GM23248 (cell line): ENCODE data around the gene FSD2. TPM values are rescaled to one million over a fixed set of nuclear protein-coding genes. Genes with fewer than 3 reads are reported as not detected.

Experiments
- DNase-seq: peaks from one replicate; pipeline ENCODE4 v3.0.0-alpha.2; 2015
- H2AFZ ChIP-seq: fragments of 200-600 bp; sonication (generic); 2 replicates; pipeline ENCODE4 v1.6.1; 2016; ENCODE audit warnings: antibody characterized with exemption
- H3F3A ChIP-seq: fragments of 200-600 bp; sonication (generic); 2 replicates; pipeline ENCODE4 v1.6.1; 2016; ENCODE audit warnings: mild to moderate bottlenecking, antibody characterized with exemption, mixed run types; ENCODE audit not compliant: insufficient read depth
- H3K27ac ChIP-seq: fragments of 200-600 bp; sonication (generic); 2 replicates; pipeline ENCODE4 v1.5.1; 2016; ENCODE audit warnings: mild to moderate bottlenecking
- H3K27me3 ChIP-seq: fragments of 200-600 bp; sonication (generic); replicated peaks from 2 replicates; pipeline ENCODE4 v1.6.1; 2016; ENCODE audit warnings: mild to moderate bottlenecking; ENCODE audit not compliant: insufficient read depth
- H3K36me3 ChIP-seq: fragments of 200-600 bp; sonication (generic); 2 replicates; pipeline ENCODE4 v1.6.1; 2016; ENCODE audit warnings: low read depth, mild to moderate bottlenecking
- H3K4me1 ChIP-seq: fragments of 200-600 bp; sonication (generic); 2 replicates; pipeline ENCODE4 v1.6.1; 2016; ENCODE audit warnings: mild to moderate bottlenecking; ENCODE audit not compliant: insufficient read depth
- H3K4me2 ChIP-seq: fragments of 200-600 bp; sonication (generic); one replicate; pipeline ENCODE4 v1.6.1; 2016; ENCODE audit warnings: mild to moderate bottlenecking; ENCODE audit not compliant: unreplicated experiment
- H3K4me3 ChIP-seq: fragments of 200-600 bp; sonication (generic); 2 replicates; pipeline ENCODE4 v1.5.1; 2016; ENCODE audit warnings: mild to moderate bottlenecking
- H3K79me2 ChIP-seq: fragments of 200-600 bp; sonication (generic); 2 replicates; pipeline ENCODE4 v1.6.1; 2016; ENCODE audit warnings: mild to moderate bottlenecking; ENCODE audit not compliant: insufficient read depth
- H3K9ac ChIP-seq: fragments of 200-600 bp; sonication (generic); 2 replicates; pipeline ENCODE4 v1.6.1; 2016; ENCODE audit warnings: mild to moderate bottlenecking
- H3K9me2 ChIP-seq: fragments of 200-600 bp; sonication (generic); 2 replicates; pipeline ENCODE4 v1.6.1; 2016; ENCODE audit warnings: mixed run types, mild to moderate bottlenecking, moderate library complexity; ENCODE audit not compliant: insufficient read depth
- H3K9me3 ChIP-seq: fragments of 200-600 bp; sonication (generic); one replicate; pipeline ENCODE4 v1.6.1; 2017; ENCODE audit warnings: low read depth
- H4K20me1 ChIP-seq: fragments of 200-600 bp; sonication (generic); 2 replicates; pipeline ENCODE4 v1.6.0; 2016; ENCODE audit not compliant: insufficient read depth
- EZH2 ChIP-seq: fragments of 200-600 bp; sonication (generic); IDR thresholded peaks from 2 replicates; pipeline ENCODE4 v1.6.1; 2018; ENCODE audit warnings: antibody characterized with exemption, mild to moderate bottlenecking; ENCODE audit not compliant: insufficient read depth, poor library complexity, severe bottlenecking
- EZH2phosphoT487 ChIP-seq: fragments of 200-600 bp; sonication (generic); IDR thresholded peaks from 2 replicates; pipeline ENCODE4 v1.6.1; 2018; ENCODE audit warnings: antibody characterized with exemption, moderate library complexity, mild to moderate bottlenecking, low read depth; ENCODE audit not compliant: insufficient read depth
- WGBS, 2 experiments: methylation state at CpG; one replicate each; pipeline ENCODE4 v1.1.6; 2015 to 2017; ENCODE audit warnings: low lambda C conversion rate in 2 of 2, low coverage in 1 of 2; ENCODE audit errors: missing lambda C conversion rate in 2 of 2; 5-methylcytosine and 5-hydroxymethylcytosine counted together
- in situ Hi-C: fragments of 300-500 bp; cut with MboI; formaldehyde crosslinking; loops from 2 replicates; pipeline ENCODE4 v1.15.0; 2020
- polyA plus RNA-seq: library from polyadenylated mRNA; unstranded; fragments of >200 nt; fragmentation: Nextera tagmentation; extraction: Ambion mirVana; gene quantifications from 2 replicates; pipeline ENCODE4 v1.2.1, GENCODE V29; 2016
- total RNA-seq: library from RNA; depleted of rRNA; stranded (reverse); fragments of >200 nt; shearing (Covaris generic); gene quantifications from 2 replicates; pipeline ENCODE4 v1.2.3, GENCODE V29; 2014

The FSD2 gene
- total and polyA plus RNA-seq, 2 experiments from 2014 or later, result 0.08 TPM; not detected in 1

DNA sequence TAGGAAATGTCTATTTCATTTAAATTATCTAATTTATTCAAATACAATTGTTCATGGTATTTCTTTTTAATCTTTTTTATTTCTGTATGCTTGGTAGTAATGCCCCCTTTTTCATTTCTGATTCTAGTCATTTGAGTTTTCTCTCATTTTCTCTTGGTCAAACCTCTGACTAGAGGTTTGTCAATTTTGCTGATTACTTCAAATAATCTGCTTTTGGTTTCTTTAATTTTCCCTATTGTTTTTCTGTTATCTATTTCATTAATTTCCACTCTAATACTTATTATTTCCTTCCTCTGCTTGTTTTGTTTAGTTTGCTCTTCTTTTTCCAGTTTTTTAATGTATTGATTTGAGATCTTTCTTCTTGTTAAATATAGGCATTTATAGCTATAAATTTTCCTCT, 12.1 kb downstream of the FSD2 start:
- in situ Hi-C loops, result no loop called here
- Histone ChIP-seq H3K79me2 (no peaks in the 10 kb centered on the region), H3K9me3 (no peaks in the 10 kb centered on the region), H3F3A (no peaks in the 10 kb centered on the region), H2AFZ (no peak overlapping the region), H3K27me3 (no peaks in the 10 kb centered on the region), H3K4me3 (no peak overlapping the region), H3K9ac (no peak overlapping the region), H3K4me1 (no peaks in the 10 kb centered on the region), H3K27ac (no peak overlapping the region), H3K9me2 (no peaks in the 10 kb centered on the region), H3K36me3 (no peaks in the 10 kb centered on the region), H4K20me1 (no peaks in the 10 kb centered on the region), H3K4me2 (no peak overlapping the region)
- no peak for DNase-seq
- TF ChIP-seq EZH2 (no peak), EZH2phosphoT487 (no peak)

DNA sequence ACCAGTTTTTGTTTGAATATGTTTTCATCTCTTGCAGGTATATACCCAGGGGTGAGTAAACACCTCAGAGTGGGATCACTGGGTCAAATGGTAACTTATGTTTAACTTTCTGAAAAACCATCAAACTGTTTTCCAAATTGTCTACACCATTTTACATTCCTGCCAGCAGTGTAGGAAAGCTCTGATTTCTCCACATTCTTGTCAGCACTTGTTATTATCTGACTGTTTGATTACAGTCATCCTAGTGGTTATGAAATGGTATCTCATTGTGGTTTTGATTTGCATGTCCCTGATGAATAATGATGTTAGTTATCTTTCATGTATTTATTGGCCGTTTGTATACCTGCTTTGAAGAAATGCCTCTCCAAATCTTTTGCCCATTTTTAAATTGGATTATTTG, 13.8 kb downstream of the FSD2 start:
- H3K4me2 ChIP-seq, result no peak overlapping the region
- DNase-seq, result no peak
- H3F3A ChIP-seq, result no peaks in the 10 kb centered on the region
- H3K4me1 ChIP-seq, result no peaks in the 10 kb centered on the region
- H3K9me2 ChIP-seq, result no peaks in the 10 kb centered on the region
- in situ Hi-C loops, result no loop called here
- no peak overlapping the region for H3K27ac ChIP-seq
- TF ChIP-seq EZH2 (no peak), EZH2phosphoT487 (no peak)
- no peaks in the 10 kb centered on the region for H4K20me1 ChIP-seq
- no peaks in the 10 kb centered on the region for H3K36me3 ChIP-seq
- no peak overlapping the region for H3K9ac ChIP-seq
- H3K4me3 ChIP-seq, result no peak overlapping the region
- no peaks in the 10 kb centered on the region for H3K27me3 ChIP-seq
- H3K79me2 ChIP-seq, result no peaks in the 10 kb centered on the region
- H2AFZ ChIP-seq, result no peak overlapping the region
- WGBS, 2 experiments, result 35 to 49% methylated on average over 1 of the region's 1 CpG
- H3K9me3 ChIP-seq, result no peaks in the 10 kb centered on the region

DNA sequence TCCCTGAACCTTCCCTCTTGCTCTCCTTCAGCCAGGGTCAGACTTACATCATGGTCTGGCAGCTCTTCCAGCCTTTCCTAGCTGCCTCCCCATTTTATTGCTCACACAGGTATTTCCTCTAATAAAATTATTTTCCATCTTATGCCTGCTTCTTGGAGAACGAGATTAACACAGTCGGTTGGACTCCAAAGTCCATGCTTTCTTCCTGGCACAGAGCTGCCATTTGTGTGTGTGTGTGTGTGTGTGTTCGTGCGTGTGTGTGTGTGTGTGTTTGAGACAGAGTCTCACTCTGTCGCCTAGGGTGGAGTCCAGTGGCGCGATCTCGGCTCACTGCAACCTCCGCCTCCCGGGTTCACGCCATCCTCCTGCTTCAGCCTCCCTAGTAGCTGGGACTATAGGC, 15.5 kb downstream of the FSD2 start:
- no peak overlapping the region for H3K4me2 ChIP-seq
- H3K79me2 ChIP-seq, result no peaks in the 10 kb centered on the region
- H3F3A ChIP-seq, result no peaks in the 10 kb centered on the region
- H3K9me2 ChIP-seq, result no peaks in the 10 kb centered on the region
- H3K9me3 ChIP-seq, result no peaks in the 10 kb centered on the region
- no peaks in the 10 kb centered on the region for H3K4me1 ChIP-seq
- no peak overlapping the region for H3K4me3 ChIP-seq
- in situ Hi-C loops, result no loop called here
- no peak for TF ChIP-seq EZH2
- no peak for TF ChIP-seq EZH2phosphoT487
- no peaks in the 10 kb centered on the region for H3K36me3 ChIP-seq
- H3K9ac ChIP-seq, result no peak overlapping the region
- DNase-seq, result no peak
- 77 to 86% methylated on average over 7 to 11 of the region's 11 CpGs for WGBS, 2 experiments
- H2AFZ ChIP-seq, result no peak overlapping the region
- no peak overlapping the region for H3K27ac ChIP-seq
- no peaks in the 10 kb centered on the region for H4K20me1 ChIP-seq
- no peaks in the 10 kb centered on the region for H3K27me3 ChIP-seq

DNA sequence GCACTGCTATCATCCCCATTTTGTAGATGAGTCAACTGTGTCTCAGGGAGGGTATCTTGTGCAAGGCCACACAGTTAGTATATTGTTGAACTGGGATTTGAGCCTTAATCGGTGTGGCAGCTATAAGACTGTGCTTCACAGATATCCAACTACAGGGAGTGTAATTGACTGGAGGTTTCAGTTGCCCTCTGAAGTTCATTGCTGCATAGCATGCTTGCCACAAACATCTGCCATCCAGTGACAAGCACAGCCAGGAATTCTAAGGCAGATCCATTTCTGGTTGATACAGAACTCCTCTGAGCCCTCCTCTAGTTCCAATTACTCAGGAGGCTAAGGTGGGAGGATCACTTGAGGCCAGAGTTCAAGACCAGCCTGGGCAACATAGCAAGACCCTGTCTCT, 16.4 kb downstream of the FSD2 start:
- H3K4me2 ChIP-seq, result no peak overlapping the region
- H3F3A ChIP-seq, result no peaks in the 10 kb centered on the region
- no peaks in the 10 kb centered on the region for H3K27me3 ChIP-seq
- no peaks in the 10 kb centered on the region for H3K9me2 ChIP-seq
- 77 to 92% methylated on average over 1 of the region's 1 CpG for WGBS, 2 experiments
- H4K20me1 ChIP-seq, result no peaks in the 10 kb centered on the region
- no peak overlapping the region for H2AFZ ChIP-seq
- no peak overlapping the region for H3K4me3 ChIP-seq
- H3K9me3 ChIP-seq, result no peaks in the 10 kb centered on the region
- no peak overlapping the region for H3K9ac ChIP-seq
- TF ChIP-seq EZH2, result no peak
- in situ Hi-C loops, result no loop called here
- no peaks in the 10 kb centered on the region for H3K36me3 ChIP-seq
- no peaks in the 10 kb centered on the region for H3K4me1 ChIP-seq
- DNase-seq, result peak; percentile 23
- H3K27ac ChIP-seq, result no peak overlapping the region
- no peaks in the 10 kb centered on the region for H3K79me2 ChIP-seq

DNA sequence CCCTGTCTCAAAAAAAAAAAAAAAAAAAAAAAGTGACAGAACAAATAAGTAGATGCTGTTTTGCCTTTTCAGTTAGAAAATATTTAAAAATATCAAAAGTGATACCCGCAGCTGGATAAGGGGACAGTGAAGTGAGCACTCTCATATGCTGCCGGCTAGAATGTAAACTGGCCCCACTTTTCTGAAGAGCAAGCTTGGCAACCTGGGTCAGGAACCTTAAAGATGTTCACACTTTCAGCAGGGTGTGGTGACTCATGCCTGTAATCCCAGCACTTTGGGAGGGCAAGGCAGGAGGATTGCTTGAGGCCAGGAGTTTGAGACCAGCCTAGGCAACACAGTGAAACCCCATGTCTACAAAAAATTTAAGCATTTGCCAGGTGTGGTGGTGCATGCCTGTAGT, 17.4 kb downstream of the FSD2 start:
- WGBS, 2 experiments, result 53 to 56% methylated on average over 2 of the region's 2 CpGs
- Histone ChIP-seq H2AFZ (no peak overlapping the region), H3K27ac (no peak overlapping the region), H3K36me3 (no peaks in the 10 kb centered on the region), H3K4me2 (no peak overlapping the region), H3K4me3 (no peak overlapping the region), H3K4me1 (no peaks in the 10 kb centered on the region), H3K27me3 (no peaks in the 10 kb centered on the region), H3K9me3 (no peaks in the 10 kb centered on the region), H3F3A (no peaks in the 10 kb centered on the region), H3K9me2 (no peaks in the 10 kb centered on the region), H3K9ac (no peak overlapping the region), H4K20me1 (no peaks in the 10 kb centered on the region), H3K79me2 (no peaks in the 10 kb centered on the region)
- no peak for DNase-seq
- TF ChIP-seq EZH2, result no peak
- no peak for TF ChIP-seq EZH2phosphoT487
- in situ Hi-C loops, result no loop called here
